Endothelial cell of umbilical vein (primary cell): Measurements from ENCODE around the gene ZNF821. TPM values are rescaled to one million over a fixed set of nuclear protein-coding genes. Genes with fewer than 3 reads are reported as not detected.

Source experiments
- BruUV-seq: library from RNA; stranded (reverse); fragments of 400-500 nt; replicated peaks from 2 replicates; lab custom pipeline; 2021; lab: Mats Ljungman, UMichigan
- CTCF ChIA-PET: fragments of 300-600, 350-600 bp; sonication (Branson Sonifier 250); formaldehyde crosslinking; loops from one replicate; lab custom pipeline; 2021; ENCODE audit warnings: antibody characterized with exemption, inconsistent platforms; lab: Charles Lee
- POLR2A ChIA-PET: fragments of 300-600, 350-600 bp; sonication (Branson Sonifier 250); formaldehyde crosslinking; loops from one replicate; lab custom pipeline; 2021; ENCODE audit warnings: antibody characterized with exemption, inconsistent platforms; lab: Charles Lee
- DNase-seq: peaks from one replicate; pipeline ENCODE4 v3.0.0-alpha.2; 2011; ENCODE audit warnings: low read depth, low spot score
- FAIRE-seq: peaks from 2 replicates; lab custom pipeline; 2011; peaks lifted over from hg19 to GRCh38; lab: Jason Lieb, UNC
- H2AFZ ChIP-seq: 2 replicates; pipeline ENCODE4 v1.6.0; 2012; ENCODE audit warnings: low read depth, low read length, control low read depth, inconsistent platforms
- H3K27ac ChIP-seq: 2 replicates; pipeline ENCODE4 v1.5.1; 2011; ENCODE audit warnings: low read depth, mild to moderate bottlenecking, control low read depth, low read length, moderate library complexity; ENCODE audit not compliant: insufficient read depth
- H3K27me3 ChIP-seq, 2 experiments: 2 replicates each; pipeline versions ENCODE4 v1.6.0 to v1.6.1; 2011; ENCODE audit warnings: low read length in 2 of 2, mixed read lengths in 1 of 2; ENCODE audit not compliant: control insufficient read depth in 2 of 2, insufficient read depth in 2 of 2
- H3K36me3 ChIP-seq, 2 experiments: 2 replicates in 1 of 2; 3 replicates in 1 of 2; pipeline ENCODE4 v1.5.1; 2011; ENCODE audit warnings: low read length in 2 of 2, mild to moderate bottlenecking in 1 of 2, moderate library complexity in 1 of 2; ENCODE audit not compliant: control insufficient read depth in 2 of 2, insufficient read depth in 2 of 2; ENCODE audit errors: extremely low read depth in 1 of 2
- H3K4me1 ChIP-seq: 3 replicates; pipeline ENCODE4 v1.5.1; 2011; ENCODE audit warnings: mild to moderate bottlenecking, low read length; ENCODE audit not compliant: control insufficient read depth, insufficient read depth; ENCODE audit errors: extremely low read depth
- H3K4me2 ChIP-seq: 2 replicates; pipeline ENCODE4 v1.6.1; 2011; ENCODE audit warnings: low read length, control low read depth, mixed read lengths; ENCODE audit not compliant: insufficient read depth
- H3K4me3 ChIP-seq, 3 experiments: fragments of 200-600 bp in 1 of 3; sonication (generic), shearing (Covaris generic) in 1 of 3; replicated peaks in 1 of 3; 2 replicates each; pipeline ENCODE4 v1.5.1; 2011 to 2016; ENCODE audit warnings: control low read depth in 3 of 3, low read length in 3 of 3, mild to moderate bottlenecking in 2 of 3, inconsistent platforms in 1 of 3, low read depth in 1 of 3, moderate library complexity in 1 of 3; ENCODE audit not compliant: insufficient read depth in 1 of 3
- H3K79me2 ChIP-seq: 2 replicates; pipeline ENCODE4 v1.6.0; 2012; ENCODE audit warnings: low read length, inconsistent platforms; ENCODE audit not compliant: control insufficient read depth, insufficient read depth
- H3K9ac ChIP-seq: replicated peaks from 2 replicates; pipeline ENCODE3; 2011; ENCODE audit warnings: low read length, control low read depth; ENCODE audit not compliant: insufficient read depth; ENCODE audit errors: extremely low read depth
- H3K9me1 ChIP-seq: replicated peaks from 3 replicates; pipeline ENCODE4 v1.6.0; 2011; ENCODE audit warnings: mild to moderate bottlenecking, low read length; ENCODE audit not compliant: control insufficient read depth, insufficient read depth; ENCODE audit errors: extremely low read depth
- H3K9me3 ChIP-seq: replicated peaks from 2 replicates; pipeline ENCODE4 v1.5.1; 2012; ENCODE audit warnings: low read length, inconsistent platforms; ENCODE audit not compliant: control insufficient read depth, insufficient read depth
- H4K20me1 ChIP-seq: replicated peaks from 2 replicates; pipeline ENCODE3; 2011; ENCODE audit warnings: mild to moderate bottlenecking, low read length; ENCODE audit not compliant: control insufficient read depth, insufficient read depth; ENCODE audit errors: extremely low read depth
- CTCF ChIP-seq, 2 donors: IDR thresholded peaks; 1 replicate in 1 of 2; 2 replicates in 1 of 2; pipeline ENCODE4 v1.5.1; 2011; ENCODE audit warnings: low read length in 2 of 2, mild to moderate bottlenecking in 2 of 2, moderate library complexity in 2 of 2, control low read depth in 1 of 2, inconsistent platforms in 1 of 2, low read depth in 1 of 2; ENCODE audit not compliant: insufficient read depth in 1 of 2; ENCODE audit errors: extremely low read depth in 1 of 2
- FOS ChIP-seq: IDR thresholded peaks from 2 replicates; pipeline ENCODE4 v1.6.1; 2011; ENCODE audit warnings: mild to moderate bottlenecking, low read length, moderate library complexity, borderline replicate concordance; ENCODE audit not compliant: insufficient read depth
- GATA2 ChIP-seq: IDR thresholded peaks from 2 replicates; pipeline ENCODE4 v1.7.0; 2011; ENCODE audit warnings: low read depth, mild to moderate bottlenecking, moderate library complexity, mixed read lengths, low read length; ENCODE audit not compliant: insufficient read length, insufficient read depth
- MAX ChIP-seq: IDR thresholded peaks from 2 replicates; pipeline ENCODE4 v1.6.1; 2011; ENCODE audit not compliant: insufficient read depth, insufficient read length
- MYC ChIP-seq: IDR thresholded peaks from one replicate; pipeline ENCODE4 v1.6.1; 2011; ENCODE audit warnings: mild to moderate bottlenecking, low read depth, low read length
- POLR2A ChIP-seq: IDR thresholded peaks from 2 replicates; pipeline ENCODE4 v1.6.1; 2012; ENCODE audit warnings: low read depth, mild to moderate bottlenecking, control low read depth, low read length
- POLR2AphosphoS5 ChIP-seq: IDR thresholded peaks from 2 replicates; pipeline ENCODE4 v1.6.1; 2012; ENCODE audit warnings: low read depth, mild to moderate bottlenecking, control low read depth, low read length, moderate library complexity; ENCODE audit not compliant: insufficient read depth
- dilution Hi-C: fragments of 300-500 bp; cut with MboI; formaldehyde crosslinking; loops from one replicate; pipeline ENCODE4 v1.15.0; 2019; ENCODE audit warnings: low sequenced_read_pairs; ENCODE audit not compliant: extremely low pct_ligation_motif_present
- intact Hi-C: fragments of 100-400 bp; cut with micrococcal nuclease; formaldehyde crosslinking; loops from one replicate; pipeline ENCODE4 v1.10.0; 2022
- polyA plus RNA-seq, 4 experiments: library from polyadenylated mRNA; depleted of rRNA in 3 of 4; stranded (reverse) in 3 of 4; unstranded in 1 of 4; fragments of >200 nt; gene quantifications; 2 replicates each; pipeline versions ENCODE4 v1.2.1 to v1.2.3, GENCODE V29; 2011 to 2012; ENCODE audit warnings: missing spikeins in 1 of 4
- total RNA-seq: library from RNA; stranded (reverse); gene quantifications from 2 replicates; pipeline ENCODE4 v1.2.3, GENCODE V29; 2021

ZNF821 gene
- total and polyA plus RNA-seq, 2 donors (not counting 3 experiments of a cell fraction or from before 2014, with no cell fraction given) = 7.3 to 8.1 TPM

GRCh38 chr16:71894229-71894920 is 10.4 kb upstream of the ZNF821 start:
- H3K4me1 ChIP-seq = peaks cover 8% of the 10 kb centered on the region
- H3K9me3 ChIP-seq = no peaks in the 10 kb centered on the region
- no TSS peak for BruUV-seq
- H3K79me2 ChIP-seq = peaks cover 40% of the 10 kb centered on the region
- DNase-seq = peak; percentile 77
- no peaks in the 10 kb centered on the region for H3K27me3 ChIP-seq
- peak overlapping the region; percentile 35 to 98 (median 69) for H3K4me3 ChIP-seq
- peak overlapping the region; percentile 85 for H3K4me2 ChIP-seq
- dilution Hi-C loops = no loop called here
- H4K20me1 ChIP-seq = peaks cover 2% of the 10 kb centered on the region
- TF ChIP-seq MAX (no peak), POLR2A (no peak), POLR2AphosphoS5 (peak; percentile 12), MYC (no peak), GATA2 (no peak), CTCF (IDR thresholded peaks at IDR 0.05; ENCODE audit: extremely low read depth in 1 of 2, insufficient read depth in 1 of 2, low read depth in 1 of 2, low read length in 2 of 2) (no peak), FOS (no peak)
- POLR2A ChIA-PET = no interaction called here
- peak; percentile 91 for FAIRE-seq
- peak overlapping the region; percentile 86 for H3K9ac ChIP-seq
- H3K27ac ChIP-seq = peak overlapping the region; percentile 80
- CTCF ChIA-PET = interaction anchor here (0.6 to 2.8 kb wide), 8 partner anchors 8 to 1141 kb away, joined by 3 to 44 read pairs (median 4); partner anchors contain the start of genes AP1G1 and ZNF821
- no peaks in the 10 kb centered on the region for H3K36me3 ChIP-seq
- intact Hi-C loops = loop anchor here (2.0 kb wide), 2 partner anchors 48 to 172 kb away; no protein-coding TSS in a partner anchor
- H2AFZ ChIP-seq = peak overlapping the region; percentile 80
- no peaks in the 10 kb centered on the region for H3K9me1 ChIP-seq
